ENCODE results near the gene BIRC7.
A peak's percentile ranks its signal among the peaks of the same experiment; 100 is the strongest.
"Not testable (repeated sequence)": the region's sequence is repeated elsewhere in the genome, so short reads cannot be mapped to it uniquely, and the experiment has no call there.

The BIRC7 gene

DNA sequence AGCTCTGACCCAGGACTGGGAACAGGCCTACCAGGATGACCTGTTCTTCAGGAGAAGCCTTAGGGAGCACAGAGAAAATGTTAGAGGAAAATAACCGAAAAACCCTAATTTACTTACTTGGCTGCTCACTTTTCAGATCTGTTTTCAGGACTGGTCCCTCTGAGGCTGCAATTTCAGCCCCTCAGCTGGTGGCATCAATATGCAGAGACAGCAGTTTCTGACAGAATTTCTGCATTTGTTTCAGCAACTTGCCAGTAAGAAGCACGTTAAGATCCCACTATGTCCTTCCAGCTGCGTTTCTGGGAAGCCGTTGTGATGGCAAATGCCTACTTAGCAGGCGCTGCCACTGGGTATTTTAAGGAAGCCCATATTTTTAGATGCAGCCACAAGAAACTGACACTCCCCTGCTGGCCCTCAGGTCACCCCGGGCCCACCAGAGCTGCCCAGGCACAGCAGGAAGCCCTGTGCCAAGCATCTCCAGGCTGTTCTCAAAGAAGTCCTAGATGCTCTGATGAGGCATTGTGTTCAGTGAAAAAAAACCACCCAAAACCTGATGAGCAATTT lies 27.3 kb upstream of the BIRC7 start:
- DNase-seq (ENCODE audit: low read depth in 2 of 2): no peak

DNA sequence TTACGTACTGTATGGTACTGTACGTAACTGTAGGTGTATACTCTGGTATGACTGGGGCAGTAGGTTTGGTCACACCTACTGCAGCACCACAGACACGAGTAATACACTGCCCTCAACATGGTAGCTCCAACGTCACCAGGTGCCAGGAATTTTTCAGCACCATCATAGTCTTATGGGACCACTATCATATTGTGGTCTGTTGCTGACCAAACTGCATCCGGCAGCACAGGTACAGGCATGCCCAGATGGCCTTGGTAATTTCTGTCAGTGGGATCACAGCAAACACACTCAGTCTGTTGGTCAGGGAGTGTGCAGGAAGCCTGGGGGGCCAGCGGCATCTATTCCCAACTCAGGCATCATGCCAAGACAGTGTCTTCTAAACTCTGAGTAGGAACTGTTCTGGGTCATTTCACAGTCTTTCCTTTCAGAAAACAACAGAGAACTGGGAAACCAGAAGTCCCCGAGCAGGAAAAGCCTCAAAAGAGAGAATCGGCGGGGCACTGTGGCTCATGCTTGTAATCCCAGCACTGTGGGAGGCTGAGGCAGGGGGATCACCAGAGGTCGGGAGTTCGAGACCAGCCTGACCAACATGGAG lies 25.6 kb upstream of the BIRC7 start:
- no peak for DNase-seq (ENCODE audit: low read depth in 2 of 2)

DNA sequence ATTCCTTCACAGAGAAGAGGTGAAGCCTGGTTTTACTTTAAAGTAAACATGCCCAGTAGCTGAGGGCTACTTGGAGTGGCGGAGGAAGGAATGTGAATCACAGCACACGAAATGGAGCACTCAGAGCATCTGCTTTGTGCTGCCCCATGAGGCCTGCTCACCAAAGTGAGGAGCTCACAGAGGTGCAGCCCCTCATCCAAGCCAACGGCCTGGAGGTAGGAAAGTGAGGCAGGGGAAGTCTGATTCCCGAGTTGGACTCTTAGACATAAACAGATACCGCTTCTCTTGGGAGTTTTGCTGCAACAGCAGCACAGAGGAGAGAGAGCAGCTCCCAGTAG lies 23.3 kb upstream of the BIRC7 start:
- no peak for DNase-seq (ENCODE audit: low read depth in 2 of 2)

DNA sequence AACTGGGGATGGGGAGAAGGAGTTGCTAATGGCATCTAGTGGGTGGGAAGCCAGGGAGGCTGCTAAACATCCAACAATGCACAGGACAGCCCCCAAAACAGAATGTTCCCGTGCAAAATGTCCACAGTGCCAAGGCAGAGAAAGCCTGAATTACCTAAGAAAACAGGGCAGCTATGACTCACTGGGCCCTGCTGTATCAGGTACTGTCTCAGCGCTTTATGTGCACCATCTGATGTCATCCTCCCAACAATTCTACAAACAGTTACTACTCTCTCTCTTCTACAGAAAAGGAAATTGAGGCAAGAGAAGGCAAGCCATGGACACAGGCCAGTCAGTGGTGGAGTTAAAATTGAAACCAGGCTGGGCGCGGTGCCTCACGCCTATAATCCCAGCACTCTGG lies 22.9 kb upstream of the BIRC7 start:
- no peak for DNase-seq (ENCODE audit: low read depth in 2 of 2)

DNA sequence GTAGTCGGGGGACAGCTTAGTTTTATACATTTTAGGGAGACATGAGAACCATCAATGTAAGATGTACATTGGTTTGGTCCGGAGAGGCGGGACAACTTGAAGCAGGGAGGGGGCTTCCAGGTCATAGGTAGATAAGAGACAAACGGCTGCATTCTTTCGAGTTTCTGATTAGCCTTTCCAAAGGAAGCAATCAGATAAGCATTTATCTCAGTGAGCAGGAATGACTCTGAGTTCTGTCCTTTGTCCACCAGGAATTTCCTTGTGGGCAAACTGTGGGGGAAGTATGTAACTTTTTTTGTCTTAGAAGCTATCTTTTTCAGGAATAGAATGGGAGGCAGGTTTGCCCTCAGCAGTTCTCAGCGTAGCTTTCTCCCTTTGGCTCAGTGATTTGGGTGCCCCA lies 21.2 kb upstream of the BIRC7 start:
- no peak for DNase-seq (ENCODE audit: low read depth in 2 of 2)

DNA sequence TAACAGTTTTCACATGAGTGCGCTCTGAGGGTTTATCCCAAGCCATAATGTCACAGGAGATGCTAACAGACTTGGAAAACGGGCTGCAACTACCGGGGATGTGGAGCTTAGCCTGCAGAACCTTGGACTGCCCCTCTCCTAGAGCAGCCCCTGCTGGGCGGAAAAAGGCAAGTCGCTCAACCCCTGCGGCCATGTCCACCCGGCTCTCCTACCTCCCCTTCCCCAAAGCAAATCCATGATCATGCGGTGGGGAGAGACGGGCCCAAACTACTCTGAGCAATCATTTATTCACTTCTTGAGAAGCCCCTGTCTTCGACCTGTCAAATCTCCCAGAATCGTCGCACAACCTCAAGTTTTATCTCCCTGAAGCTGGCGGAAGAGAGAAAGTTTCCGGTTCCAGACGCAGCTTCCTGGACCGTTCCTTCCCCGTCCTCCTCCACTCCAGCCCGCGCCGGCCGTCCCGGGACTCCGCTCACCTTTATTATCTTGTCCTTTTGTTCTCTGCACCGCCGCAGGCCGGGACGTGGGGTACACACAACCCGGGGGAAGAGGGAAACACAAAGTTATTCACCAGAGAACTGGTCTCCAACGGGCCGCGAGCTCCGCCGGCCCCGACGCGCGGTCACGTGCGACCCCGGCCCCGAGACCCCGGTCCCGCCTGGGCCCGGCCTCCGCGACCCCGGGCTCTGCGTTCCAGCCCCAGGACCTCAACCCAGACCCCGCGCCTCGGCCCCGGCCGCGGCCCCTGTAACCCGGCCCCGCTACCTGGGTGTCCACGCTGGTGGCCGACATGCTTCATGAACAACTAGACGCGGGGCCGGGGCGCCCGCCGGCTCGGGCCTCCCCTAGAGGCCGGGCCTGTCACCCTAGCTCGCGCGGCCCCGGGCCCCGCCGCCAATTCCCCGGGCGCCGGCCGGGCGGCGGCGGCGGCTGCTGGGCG lies 20.3 kb upstream of the BIRC7 start:
- peak in 1 of 2 donors; percentile 11 for DNase-seq (ENCODE audit: low read depth in 2 of 2)

DNA sequence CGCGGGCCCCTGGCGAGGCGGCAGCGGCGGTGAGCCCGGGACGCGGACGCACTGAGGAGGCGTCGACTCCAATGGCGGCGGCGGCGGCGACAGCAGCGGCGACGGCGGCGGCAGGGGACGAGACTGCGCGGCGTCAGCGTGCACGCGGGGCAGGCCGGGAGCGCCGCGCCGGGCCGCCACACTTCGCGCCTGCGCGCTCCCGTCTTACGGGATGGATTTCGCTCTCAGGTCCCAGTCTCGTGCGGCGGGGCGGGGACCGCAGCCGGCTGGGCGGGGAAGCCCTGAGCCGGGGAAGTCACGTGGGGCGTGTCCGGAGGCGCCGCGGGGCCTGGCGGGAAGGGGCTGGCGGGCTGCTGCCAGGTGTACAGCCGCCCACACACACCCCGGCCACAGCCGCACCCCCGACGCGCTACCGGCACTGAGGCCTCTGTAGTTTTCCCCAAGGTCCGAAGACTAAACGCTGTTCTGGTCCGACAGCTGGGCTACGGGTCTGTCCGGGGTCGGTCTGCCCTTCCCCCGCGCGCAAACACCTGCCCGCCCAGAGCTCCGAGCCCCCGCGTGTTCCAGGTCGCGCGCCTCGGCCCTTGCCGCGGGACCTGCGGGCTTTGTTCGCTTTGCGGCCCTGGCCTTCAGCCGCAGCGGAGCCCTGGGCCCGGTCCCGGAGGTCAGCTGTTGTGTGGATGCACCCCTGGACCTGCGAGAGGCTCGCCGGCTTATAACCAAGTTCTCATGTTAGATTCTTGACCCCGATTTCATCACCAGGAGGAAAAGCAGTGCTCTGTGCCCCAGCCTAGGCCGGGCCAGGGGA lies 19.5 kb upstream of the BIRC7 start, which contains the start of gene YTHDF1:
YTHDF1 (minus strand) TSS at position 91 of the 808 bp plus-strand sequence. CDS start 239 bp downstream, outside the sequence.
- peak; percentile 90 to 97 for DNase-seq (ENCODE audit: low read depth in 2 of 2)

DNA sequence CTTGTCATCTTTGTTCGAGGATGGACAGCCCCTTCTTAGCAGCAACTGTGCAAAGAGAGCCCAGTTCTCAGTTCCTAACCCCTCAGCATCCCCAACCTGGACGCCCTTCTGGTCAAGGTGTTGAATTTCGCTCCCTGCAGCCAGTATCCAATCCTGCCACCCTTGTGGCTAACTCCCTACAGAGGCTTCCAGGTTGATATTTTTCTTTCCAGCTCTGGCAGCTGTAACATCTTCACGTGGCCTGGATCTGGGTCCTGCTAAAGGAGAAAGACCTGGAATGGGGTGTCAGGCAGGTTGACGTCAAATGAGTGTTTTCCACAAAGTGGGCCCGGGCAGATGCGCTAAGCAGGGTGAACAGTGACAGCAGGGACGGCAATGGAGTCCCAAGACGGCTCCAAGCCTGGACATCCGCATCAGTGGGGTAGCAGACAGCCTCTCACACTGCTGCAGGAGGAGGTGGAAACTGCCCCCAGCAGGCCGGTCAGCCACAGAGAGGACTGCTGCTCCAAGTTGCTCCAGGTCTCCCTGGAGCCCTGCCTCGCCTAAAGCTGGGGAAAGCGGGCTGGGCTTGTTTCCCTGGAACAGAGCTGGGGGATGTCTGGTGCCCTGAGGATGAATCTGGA lies 18.7 kb upstream of the BIRC7 start:
- DNase-seq (ENCODE audit: low read depth in 2 of 2): no peak

DNA sequence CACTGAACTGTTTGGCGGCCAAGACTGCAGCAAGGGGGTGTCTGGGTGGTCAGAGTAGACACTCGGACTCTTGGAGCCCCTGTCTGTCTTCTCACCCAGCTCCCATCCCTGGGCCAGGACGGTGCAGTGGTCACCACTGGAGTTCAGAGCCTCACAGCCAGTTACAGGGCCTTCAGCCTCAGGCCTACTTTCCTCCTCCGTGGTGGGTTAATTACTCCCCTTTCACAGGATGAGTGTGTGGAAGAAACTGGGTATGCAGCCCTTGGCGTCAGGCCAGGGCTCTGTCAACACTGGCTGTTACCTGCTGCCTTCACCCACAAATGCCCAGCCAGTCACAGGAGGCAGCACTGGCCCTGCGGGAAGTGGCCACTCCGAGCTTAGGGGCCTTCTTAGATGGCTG lies 18.0 kb upstream of the BIRC7 start:
- DNase-seq (ENCODE audit: low read depth in 2 of 2): no peak

DNA sequence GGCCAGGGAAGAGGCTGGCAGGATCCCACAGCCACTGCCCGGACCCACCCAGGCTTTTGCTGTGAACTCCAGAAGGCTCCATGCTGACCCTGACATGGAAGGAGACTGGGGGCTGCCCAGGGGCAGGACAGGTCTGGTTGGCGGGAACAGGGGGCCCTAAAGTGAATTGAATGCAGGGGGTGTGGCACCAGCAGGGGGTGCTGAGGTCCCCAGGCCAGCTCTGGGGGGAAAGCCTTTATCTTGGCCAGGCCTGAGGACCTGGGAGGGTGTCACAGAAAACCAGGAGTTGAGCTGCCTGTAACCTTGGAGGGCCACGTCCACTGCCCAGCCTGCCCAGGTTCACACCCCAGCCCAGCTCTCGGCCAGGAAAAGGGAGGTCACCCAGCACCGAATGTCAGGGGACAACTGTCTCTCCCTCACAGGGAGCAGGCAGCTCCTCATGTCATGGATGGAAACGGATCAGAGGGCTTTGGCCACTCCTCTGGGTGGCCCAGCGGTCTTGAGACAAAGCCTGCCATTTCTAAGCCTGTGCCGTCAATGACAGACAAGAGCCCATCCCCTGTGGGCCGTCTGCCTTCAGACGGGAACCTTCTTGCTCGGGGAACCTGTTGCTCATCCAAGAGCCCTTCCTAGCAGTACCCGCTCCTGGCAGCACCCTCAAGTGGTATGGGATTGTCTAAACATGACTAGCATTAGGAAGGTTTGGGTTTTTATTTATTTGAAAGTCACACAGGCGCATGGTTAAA lies 16.8 kb upstream of the BIRC7 start:
- no peak for DNase-seq (ENCODE audit: low read depth in 2 of 2)

DNA sequence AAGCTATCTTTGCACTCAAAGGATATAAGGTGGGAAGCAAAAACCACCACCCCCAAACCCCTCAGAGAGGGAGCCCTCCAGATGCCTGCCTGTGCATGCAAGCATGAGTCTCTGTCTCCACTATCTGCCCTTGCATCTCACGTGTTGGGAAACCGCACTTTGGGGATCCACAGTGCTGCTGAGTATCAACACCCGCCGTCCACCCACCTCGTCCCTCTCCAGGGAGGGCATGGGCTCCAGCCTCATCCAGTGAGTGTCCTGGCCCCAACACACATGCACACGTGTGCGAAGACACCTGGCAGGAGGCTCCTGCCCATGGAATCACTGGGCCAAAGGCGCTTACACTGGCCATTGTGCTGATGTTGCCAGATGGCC lies 16.3 kb upstream of the BIRC7 start:
- no peak for DNase-seq (ENCODE audit: low read depth in 2 of 2)

DNA sequence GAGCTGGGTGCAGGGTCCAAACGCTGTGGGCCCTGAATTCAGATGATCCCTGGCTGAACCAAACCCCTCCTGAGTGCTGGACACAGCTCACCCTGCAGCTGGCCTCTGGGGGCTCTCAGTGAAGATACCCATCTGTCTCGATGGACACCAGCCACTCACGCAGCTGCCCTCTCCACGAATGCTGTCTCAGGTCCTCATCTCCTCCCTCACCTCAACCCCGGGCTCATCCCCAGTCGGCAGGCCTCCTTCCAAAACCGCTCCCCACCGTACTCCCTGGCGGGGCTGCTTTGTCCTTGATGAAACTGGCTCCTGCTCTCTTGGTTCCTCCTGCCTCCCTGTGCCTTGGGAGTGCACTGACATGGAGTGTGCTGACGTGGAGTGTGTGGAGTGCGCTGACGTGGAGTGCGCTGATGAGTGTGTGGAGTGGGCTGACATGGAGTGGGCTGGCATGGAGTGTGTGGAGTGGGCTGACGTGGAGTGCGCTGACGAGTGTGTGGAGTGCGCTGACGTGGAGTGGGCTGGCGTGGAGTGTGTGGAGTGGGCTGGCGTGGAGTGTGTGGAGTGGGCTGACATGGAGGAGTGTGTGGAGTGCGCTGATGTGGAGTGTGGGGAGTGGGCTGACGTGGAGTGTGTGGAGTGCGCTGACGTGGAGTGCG lies 15.7 kb upstream of the BIRC7 start:
- no peak for DNase-seq (ENCODE audit: low read depth in 2 of 2)

DNA sequence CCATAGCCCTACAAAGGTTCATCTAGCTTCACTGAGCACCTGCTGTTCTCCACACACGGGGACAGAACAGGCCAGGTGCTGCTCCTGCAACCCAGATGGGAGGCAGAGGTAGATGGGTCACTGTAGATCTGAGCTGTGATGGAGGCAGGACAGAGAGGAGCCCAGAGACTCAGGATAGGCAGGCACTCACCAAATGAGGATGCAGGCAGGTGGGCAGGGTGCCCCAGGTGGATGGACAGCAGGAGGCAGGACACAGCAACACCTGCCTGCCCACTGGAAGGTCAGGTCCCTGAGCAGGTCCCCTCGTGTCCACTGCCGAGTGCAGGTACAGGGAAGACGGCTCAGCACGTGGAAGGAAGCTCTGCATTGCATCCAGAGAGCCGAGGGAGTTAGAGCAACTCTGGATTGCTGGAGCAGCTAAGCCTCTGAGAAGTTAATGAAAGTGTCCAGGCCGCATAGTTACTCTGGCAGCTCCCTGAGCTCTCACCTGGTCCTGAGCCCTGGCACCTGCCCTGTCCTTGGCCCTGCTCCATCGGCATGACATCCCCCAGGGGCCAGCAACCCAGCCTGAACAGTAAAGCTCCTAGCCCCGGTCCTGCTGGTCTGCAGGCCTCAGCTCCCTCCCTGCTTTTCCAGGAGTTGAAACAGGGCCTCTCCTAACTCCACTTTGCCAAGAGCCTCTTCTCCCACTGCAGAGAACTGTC lies 14.9 kb upstream of the BIRC7 start:
- DNase-seq (ENCODE audit: low read depth in 2 of 2): no peak

DNA sequence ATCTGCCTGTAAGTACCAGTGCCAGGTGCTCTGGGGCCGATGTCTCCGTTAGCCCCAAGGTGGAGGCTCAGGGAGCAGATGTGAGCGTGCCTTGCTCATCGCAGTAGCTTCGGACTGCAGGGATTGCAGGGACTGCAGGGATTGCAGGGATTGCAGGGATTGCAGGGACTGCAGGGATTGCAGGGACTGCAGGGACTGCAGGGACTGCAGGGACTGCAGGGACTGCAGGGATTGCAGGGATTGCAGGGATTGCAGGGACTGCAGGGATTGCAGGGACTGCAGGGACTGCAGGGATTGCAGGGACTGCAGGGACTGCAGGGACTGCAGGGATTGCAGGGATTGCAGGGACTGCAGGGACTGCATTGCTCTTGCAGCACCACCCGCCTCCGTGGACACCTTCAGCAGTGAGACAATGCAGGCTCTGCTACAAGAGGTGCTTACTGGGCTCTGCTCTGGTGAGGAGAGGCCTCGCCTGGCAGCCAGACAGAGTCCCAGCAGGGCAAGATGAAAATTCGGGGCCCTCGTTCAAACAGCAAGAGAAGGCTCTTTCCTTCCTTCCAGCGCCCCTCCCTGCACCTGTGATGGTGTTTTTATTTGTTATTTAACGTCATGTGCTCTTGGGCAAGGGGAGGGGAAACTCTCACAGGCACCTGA lies 14.2 kb upstream of the BIRC7 start:
- not testable (repeated sequence) for DNase-seq (ENCODE audit: low read depth in 2 of 2)

DNA sequence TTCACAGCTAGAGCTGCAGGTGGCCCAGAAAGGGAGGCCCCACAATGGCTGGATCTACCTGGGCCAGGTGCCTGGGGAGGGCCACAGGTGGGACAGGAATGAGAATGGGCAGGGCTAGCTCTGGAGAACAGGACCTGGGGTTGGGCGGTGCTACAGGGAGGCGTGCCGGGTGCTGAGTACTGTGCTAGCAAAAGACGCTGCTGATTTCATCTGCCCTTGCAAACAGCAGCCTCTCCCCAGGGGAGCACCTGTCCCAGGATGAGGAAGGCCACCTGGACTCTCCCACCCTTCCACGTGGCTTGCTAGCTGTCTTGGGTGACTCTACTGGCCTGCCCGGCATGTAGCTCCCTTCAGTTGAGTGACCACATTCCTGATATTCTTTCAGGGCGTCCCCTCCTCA lies 13.2 kb upstream of the BIRC7 start:
- no peak for DNase-seq (ENCODE audit: low read depth in 2 of 2)

DNA sequence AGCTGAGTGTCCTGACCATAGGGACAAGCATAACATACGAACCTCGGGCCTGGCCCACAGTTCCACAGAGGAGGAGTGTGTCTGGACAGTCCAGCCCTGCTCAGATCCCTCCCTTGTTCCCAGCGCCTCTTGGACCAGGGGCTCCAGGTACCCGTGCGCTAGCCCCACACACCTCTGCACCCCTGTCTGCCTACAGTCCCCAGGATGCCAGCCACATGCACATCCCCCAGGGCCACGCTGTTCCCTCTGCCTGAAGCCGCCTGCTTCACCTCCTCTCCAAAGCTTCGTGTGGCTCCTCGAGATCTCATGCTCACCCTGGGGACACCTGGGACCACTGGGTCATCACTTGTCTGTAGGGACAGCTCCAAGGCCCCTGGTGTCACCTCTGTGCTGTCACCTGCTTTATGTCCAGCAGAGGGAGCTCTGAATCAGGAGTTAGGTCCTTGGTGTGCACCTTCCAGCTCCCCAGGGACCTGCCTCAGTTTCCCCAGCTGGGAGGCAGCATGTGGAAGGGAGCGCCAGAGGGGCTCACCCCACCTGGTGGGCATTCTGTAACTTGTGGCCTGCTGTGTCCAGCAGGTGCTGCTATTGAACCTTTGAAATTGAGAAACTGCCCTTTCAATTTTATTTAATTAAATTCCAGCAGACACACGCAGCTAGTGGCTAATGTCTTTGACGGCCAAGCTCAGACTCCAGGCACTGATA lies 12.4 kb upstream of the BIRC7 start:
- DNase-seq (ENCODE audit: low read depth in 2 of 2): peak; percentile 13 to 26

DNA sequence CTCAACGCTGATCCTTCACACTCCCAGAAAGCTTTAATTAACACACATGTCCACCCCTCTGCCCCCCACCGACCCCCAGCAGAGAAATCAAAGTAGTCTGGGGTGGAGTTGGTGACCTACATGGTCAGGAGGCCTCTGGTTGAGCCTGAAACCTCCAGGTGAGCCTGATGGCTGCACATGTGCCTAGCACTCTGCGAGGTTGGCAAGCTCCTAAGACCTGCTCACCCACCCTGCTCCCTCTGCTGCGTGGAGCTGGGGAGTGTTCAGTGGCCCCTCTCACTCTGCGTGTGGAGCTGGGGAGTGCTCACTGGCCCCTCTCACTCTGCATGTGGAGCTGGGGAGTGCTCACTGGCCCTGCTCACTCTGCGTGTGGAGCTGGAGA lies 11.9 kb upstream of the BIRC7 start:
- DNase-seq (ENCODE audit: low read depth in 2 of 2): no peak

DNA sequence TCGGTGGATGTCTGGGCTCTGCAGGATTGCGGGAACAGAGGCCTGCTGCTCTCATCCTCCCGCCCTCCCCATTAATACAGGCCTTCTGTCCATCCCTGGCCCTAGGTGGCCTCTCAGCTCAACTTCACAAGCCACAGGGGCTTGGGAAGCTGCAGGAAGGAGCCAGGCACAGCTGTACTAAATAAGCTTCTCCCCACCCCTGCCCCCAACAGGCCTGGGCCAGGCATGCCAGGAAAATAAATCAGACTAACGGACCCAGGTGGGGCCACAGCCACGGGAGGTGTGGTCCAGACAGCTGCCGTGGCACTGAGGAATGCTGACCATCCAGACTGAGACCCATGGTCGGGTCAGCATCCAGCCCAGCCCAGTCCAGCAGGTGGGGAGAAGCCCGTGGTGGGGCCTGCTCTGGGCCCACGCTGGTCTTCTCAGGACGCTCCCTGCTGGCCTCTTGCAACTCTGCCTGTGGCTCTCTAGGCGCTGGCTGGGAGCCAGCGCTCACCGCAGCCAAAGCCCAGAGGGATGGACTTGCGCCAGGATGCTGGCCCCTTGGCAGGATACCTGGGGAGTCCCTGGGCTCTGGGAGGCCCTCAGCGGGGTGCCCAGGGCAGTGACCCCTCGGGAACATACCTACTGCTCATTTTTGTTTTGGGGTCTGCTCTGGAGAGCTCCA lies 11.2 kb upstream of the BIRC7 start:
- no peak for DNase-seq (ENCODE audit: low read depth in 2 of 2)
